ENCODE data around the gene COL15A1. TPM values are rescaled to one million over a fixed set of nuclear protein-coding genes. Genes with fewer than 3 reads are reported as not detected.

The COL15A1 gene
- total and polyA plus RNA-seq, 2 of the 8 experiments (the other 6 are each of a cell fraction or from before 2014, with no cell fraction given): 0.12 to 0.15 TPM

DNA sequence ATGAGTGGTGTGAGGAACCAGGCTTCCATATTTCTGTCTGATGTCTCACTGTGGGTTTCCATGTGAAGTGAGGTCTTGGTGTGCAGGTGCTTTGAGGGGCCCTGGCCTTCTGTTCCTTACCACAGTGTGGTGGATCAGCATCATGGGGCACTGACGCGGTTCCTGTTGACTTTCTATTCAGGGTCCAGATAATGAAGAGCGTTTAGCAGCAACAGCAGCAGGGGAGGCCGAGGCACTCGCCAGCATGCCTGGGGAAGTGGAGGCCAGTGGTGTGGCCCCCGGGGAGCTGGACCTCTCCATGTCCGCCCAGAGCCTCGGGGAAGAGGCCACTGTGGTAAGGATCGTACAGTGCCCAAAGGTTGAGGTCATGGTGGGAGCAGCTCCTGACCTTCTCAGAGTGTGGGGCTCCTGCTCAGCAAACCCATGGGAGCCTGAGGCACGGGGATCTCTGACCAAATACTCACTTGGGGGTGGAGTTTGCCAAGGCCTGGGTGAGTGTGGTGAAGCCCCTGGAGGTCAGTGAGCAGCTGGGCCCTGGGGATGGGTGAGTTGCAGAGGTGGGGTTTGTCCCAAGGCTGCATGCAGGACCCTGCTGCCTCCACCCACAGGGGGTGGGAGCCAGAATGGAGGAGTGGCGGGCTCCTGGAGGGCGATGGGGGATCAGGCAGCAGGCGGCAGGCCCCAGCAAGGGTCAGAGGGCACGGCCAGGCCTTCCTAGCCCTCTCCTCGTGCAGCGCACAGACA lies 61.2 kb downstream of the COL15A1 start:
- no peaks in the 10 kb centered on the region for H3K36me3 ChIP-seq (ENCODE audit: control insufficient read depth in 2 of 4, insufficient read depth in 4 of 4, low read length in 3 of 4)
- peaks cover under 1 to 7% of the 10 kb centered on the region in 2 experiments; a peak in 3 of 4 replicates for H3K9me3 ChIP-seq (ENCODE audit: insufficient read depth in 2 of 2, low read depth in 1 of 2, low read length in 1 of 2)
- no peak overlapping the region for H3K14ac ChIP-seq (ENCODE audit: insufficient read length)
- no peak overlapping the region for H3K4ac ChIP-seq (replicated peaks; ENCODE audit: insufficient read length, low read depth, low read length)
- no peak overlapping the region for H2BK15ac ChIP-seq (ENCODE audit: low read length)
- H3K27ac ChIP-seq (ENCODE audit: low read depth, low read length): no peak overlapping the region
- H4K20me1 ChIP-seq (replicated peaks in 1 of 2; ENCODE audit: control insufficient read depth in 1 of 2, insufficient read depth in 2 of 2, low read length in 2 of 2): no peaks in the 10 kb centered on the region
- no peak overlapping the region for H3K56ac ChIP-seq (replicated peaks; ENCODE audit: insufficient read length, low read depth, low read length)
- no peaks in the 10 kb centered on the region for H3K79me2 ChIP-seq (ENCODE audit: control insufficient read depth in 1 of 2, insufficient read depth in 2 of 2, low read length in 2 of 2)
- H2BK120ac ChIP-seq (replicated peaks; ENCODE audit: low read depth, low read length): no peak overlapping the region
- DNase-seq (ENCODE audit: low read depth in 1 of 2, low spot score in 2 of 2): no peak
- no peaks in the 10 kb centered on the region; a peak in 1 of 7 replicates for H3K27me3 ChIP-seq (replicated peaks in 1 of 4; ENCODE audit: control insufficient read depth in 3 of 4, extremely low read depth in 1 of 4, insufficient read depth in 3 of 4, low read length in 3 of 4)
- no peak overlapping the region for H3K4me3 ChIP-seq (ENCODE audit: extremely low read depth in 1 of 4, insufficient read depth in 2 of 4, low read depth in 3 of 4, low read length in 4 of 4)
- ChIA-PET POLR2A (ENCODE audit: partially characterized antibody) (no interaction called here), CTCF (ENCODE audit: partially characterized antibody) (interaction anchor here (0.7 to 1.2 kb wide), 4 partner anchors 13 to 162 kb away, joined by 3 read pairs; no protein-coding TSS in a partner anchor)
- no peak for TF ChIP-seq RBBP5 (IDR thresholded peaks at IDR 0.05; ENCODE audit: borderline replicate concordance, low read depth, low read length)
- TF ChIP-seq SUZ12 (IDR thresholded peaks at IDR 0.05; ENCODE audit: low read length): no peak
- no peak for TF ChIP-seq FOSL1 (IDR thresholded peaks at IDR 0.05; ENCODE audit: insufficient read depth, low read depth, low read length)
- no peak for TF ChIP-seq CHD1 (IDR thresholded peaks at IDR 0.05; ENCODE audit: low read depth, low read length)
- TF ChIP-seq SP2 (IDR thresholded peaks at IDR 0.05; ENCODE audit: low read length): no peak
- H2AK5ac ChIP-seq (ENCODE audit: low read depth, low read length): no peak overlapping the region
- H3K4me1 ChIP-seq (replicated peaks in 1 of 4; ENCODE audit: control insufficient read depth in 3 of 4, insufficient read depth in 4 of 4, low read length in 3 of 4): peaks cover 0 to 4% (median under 1%) of the 10 kb centered on the region in 4 experiments; a peak in 2 of 7 replicates
- no peak overlapping the region for H4K5ac ChIP-seq (ENCODE audit: insufficient read length, low read depth, low read length)
- FAIRE-seq: no peak
- no peak overlapping the region for H3K23ac ChIP-seq (ENCODE audit: insufficient read length)
- no peak overlapping the region for H2BK5ac ChIP-seq (ENCODE audit: low read depth, low read length)
- no peaks in the 10 kb centered on the region for H3K23me2 ChIP-seq (ENCODE audit: low read depth, low read length)
- H2AFZ ChIP-seq (ENCODE audit: low read length): no peak overlapping the region
- H3K4me2 ChIP-seq (ENCODE audit: insufficient read depth in 1 of 2, low read depth in 2 of 2, low read length in 2 of 2): no peak overlapping the region
- WGBS, 2 experiments (ENCODE audit: extremely low coverage in 1 of 2, insufficient coverage in 1 of 2, insufficient read length in 1 of 2, insufficient replicate concordance in 2 of 2, low coverage in 1 of 2, low lambda C conversion rate in 2 of 2, missing lambda C conversion rate in 1 of 2): 90% methylated on average over 16 of the region's 16 CpGs; no CpG with 5 or more reads in 1 of the 2 experiments
- H2BK12ac ChIP-seq (ENCODE audit: low read depth, low read length): no peak overlapping the region
- no peak overlapping the region; the same call in 1 of the 2 replicates for H4K8ac ChIP-seq (ENCODE audit: extremely low read depth, insufficient read depth, low read length)
- no peak overlapping the region for H4K91ac ChIP-seq (replicated peaks; ENCODE audit: insufficient read length, low read length)
- H3K79me1 ChIP-seq (ENCODE audit: low read depth, low read length): no peaks in the 10 kb centered on the region
- H2BK20ac ChIP-seq (ENCODE audit: low read length): no peak overlapping the region
- H3K18ac ChIP-seq (ENCODE audit: extremely low read depth, low read length): no peak overlapping the region
- H3K9ac ChIP-seq (replicated peaks in 1 of 4; ENCODE audit: extremely low read depth in 1 of 4, low read depth in 3 of 4, low read length in 3 of 4): no peak overlapping the region

Measured in H1 (cell line).